PFSK-1 (cell line): ENCODE measurements around the gene ZDHHC14.

Experiments
- FOXP2 ChIP-seq: optimal IDR thresholded peaks from 2 replicates; pipeline ENCODE3; 2011; ENCODE audit warnings: borderline replicate concordance, control low read depth, inconsistent platforms; ENCODE audit not compliant: insufficient read depth; ENCODE audit errors: extremely low read length, extremely low read depth
- POLR2AphosphoS5 ChIP-seq: IDR thresholded peaks from 2 replicates; pipeline ENCODE4 v1.6.1; 2012; ENCODE audit warnings: low read depth, mild to moderate bottlenecking, control low read depth, low read length, moderate library complexity
- SIN3A ChIP-seq: IDR thresholded peaks from 2 replicates; pipeline ENCODE4 v1.6.1; 2012; ENCODE audit warnings: mild to moderate bottlenecking, low read length, moderate library complexity, borderline replicate concordance; ENCODE audit not compliant: insufficient read depth
- TAF1 ChIP-seq: IDR thresholded peaks from 2 replicates; pipeline ENCODE4 v1.6.1; 2012; ENCODE audit warnings: low read length, control low read depth, borderline replicate concordance; ENCODE audit not compliant: insufficient read depth
- TF ChIP-seq, protein P1 (sequence below), 2 experiments: IDR thresholded peaks; 2 replicates each; pipeline versions ENCODE4 v1.6.1 to v1.8.0; 2011 to 2012; ENCODE audit warnings: low read depth in 2 of 2, low read length in 2 of 2, control low read depth in 1 of 2, inconsistent platforms in 1 of 2, mild to moderate bottlenecking in 1 of 2, moderate library complexity in 1 of 2; ENCODE audit not compliant: insufficient read depth in 1 of 2

Gene ZDHHC14

DNA sequence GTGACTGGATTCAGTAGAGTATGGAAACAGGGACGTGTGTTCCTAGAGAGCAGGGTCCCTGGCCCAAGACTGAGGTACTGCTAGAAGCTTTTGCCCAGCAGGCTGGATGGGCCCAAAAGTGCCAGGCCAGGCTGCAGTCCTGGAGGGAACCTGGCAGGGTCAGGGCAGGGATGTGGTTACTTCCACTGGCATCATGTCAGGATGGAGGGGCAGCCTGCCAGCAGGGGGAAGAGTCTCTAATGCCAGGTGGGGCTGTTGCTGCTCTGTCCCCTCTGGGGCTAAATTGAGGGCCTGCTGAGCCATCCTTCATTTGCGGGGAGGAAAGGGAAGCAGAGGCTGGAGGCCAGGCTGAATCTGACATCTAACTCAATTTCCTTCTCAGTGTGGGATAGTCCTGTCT, 17.2 kb downstream of the ZDHHC14 start:
- no peak for TF ChIP-seq SIN3A
- TF ChIP-seq, protein P1, sequence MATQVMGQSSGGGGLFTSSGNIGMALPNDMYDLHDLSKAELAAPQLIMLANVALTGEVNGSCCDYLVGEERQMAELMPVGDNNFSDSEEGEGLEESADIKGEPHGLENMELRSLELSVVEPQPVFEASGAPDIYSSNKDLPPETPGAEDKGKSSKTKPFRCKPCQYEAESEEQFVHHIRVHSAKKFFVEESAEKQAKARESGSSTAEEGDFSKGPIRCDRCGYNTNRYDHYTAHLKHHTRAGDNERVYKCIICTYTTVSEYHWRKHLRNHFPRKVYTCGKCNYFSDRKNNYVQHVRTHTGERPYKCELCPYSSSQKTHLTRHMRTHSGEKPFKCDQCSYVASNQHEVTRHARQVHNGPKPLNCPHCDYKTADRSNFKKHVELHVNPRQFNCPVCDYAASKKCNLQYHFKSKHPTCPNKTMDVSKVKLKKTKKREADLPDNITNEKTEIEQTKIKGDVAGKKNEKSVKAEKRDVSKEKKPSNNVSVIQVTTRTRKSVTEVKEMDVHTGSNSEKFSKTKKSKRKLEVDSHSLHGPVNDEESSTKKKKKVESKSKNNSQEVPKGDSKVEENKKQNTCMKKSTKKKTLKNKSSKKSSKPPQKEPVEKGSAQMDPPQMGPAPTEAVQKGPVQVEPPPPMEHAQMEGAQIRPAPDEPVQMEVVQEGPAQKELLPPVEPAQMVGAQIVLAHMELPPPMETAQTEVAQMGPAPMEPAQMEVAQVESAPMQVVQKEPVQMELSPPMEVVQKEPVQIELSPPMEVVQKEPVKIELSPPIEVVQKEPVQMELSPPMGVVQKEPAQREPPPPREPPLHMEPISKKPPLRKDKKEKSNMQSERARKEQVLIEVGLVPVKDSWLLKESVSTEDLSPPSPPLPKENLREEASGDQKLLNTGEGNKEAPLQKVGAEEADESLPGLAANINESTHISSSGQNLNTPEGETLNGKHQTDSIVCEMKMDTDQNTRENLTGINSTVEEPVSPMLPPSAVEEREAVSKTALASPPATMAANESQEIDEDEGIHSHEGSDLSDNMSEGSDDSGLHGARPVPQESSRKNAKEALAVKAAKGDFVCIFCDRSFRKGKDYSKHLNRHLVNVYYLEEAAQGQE (IDR thresholded peaks at IDR 0.05; ENCODE audit: insufficient read depth in 1 of 2, low read depth in 2 of 2, low read length in 2 of 2): no peak
- no peak for TF ChIP-seq TAF1
- TF ChIP-seq FOXP2: no peak
- no peak for TF ChIP-seq POLR2AphosphoS5

DNA sequence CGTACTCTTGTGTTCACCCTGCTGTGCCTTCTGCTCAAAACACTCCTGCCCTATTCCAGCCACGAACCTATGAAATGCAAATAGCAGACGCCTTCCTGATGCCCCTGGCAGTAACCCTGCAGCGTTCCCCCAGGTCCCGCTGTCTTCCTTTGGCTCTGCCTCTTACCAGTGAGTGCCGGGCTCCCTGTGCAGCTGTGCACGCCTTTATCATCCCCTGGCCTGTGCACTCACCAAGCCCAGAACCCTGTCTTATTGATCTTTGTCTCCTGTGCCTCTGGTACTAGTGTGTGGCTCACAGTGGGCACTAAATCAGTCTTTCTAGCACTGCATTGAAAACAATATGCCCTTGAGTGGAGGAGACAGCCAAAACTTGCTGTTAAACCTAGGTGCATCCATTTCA, 19.7 kb downstream of the ZDHHC14 start:
- no peak for TF ChIP-seq SIN3A
- no peak for TF ChIP-seq POLR2AphosphoS5
- TF ChIP-seq, protein P1 (IDR thresholded peaks at IDR 0.05; ENCODE audit: insufficient read depth in 1 of 2, low read depth in 2 of 2, low read length in 2 of 2): no peak
- no peak for TF ChIP-seq TAF1
- no peak for TF ChIP-seq FOXP2

DNA sequence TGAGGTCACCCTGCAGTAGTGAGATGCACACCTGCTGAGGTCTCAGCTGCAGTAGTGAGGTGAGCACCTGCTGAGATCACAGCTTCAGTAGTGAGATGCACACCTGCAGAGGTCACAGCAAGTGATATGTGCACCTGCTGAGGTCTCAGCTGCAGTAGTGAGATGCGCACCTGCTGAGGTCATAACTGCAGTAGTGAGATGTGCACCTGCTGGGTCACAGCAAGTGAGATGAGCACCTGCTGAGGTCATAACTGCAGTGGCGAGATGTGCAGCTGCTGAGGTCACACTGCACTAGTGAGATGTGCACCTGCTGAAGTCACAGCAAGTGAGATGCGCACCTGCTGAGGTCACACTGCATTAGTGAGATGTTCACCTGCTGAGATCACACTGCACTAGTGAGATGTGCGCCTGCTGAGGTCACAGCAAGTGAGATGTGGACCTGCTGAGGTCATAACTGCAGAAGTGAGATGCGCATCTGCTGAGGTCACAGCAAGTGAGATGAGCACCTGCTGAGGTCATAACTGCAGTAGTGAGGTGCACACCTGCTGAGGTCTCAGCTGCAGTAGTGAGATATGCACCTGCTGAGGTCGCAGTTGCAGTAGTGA, 20.8 kb downstream of the ZDHHC14 start:
- no peak for TF ChIP-seq FOXP2
- no peak for TF ChIP-seq TAF1
- no peak for TF ChIP-seq SIN3A
- TF ChIP-seq, protein P1 (IDR thresholded peaks at IDR 0.05; ENCODE audit: insufficient read depth in 1 of 2, low read depth in 2 of 2, low read length in 2 of 2): no peak

DNA sequence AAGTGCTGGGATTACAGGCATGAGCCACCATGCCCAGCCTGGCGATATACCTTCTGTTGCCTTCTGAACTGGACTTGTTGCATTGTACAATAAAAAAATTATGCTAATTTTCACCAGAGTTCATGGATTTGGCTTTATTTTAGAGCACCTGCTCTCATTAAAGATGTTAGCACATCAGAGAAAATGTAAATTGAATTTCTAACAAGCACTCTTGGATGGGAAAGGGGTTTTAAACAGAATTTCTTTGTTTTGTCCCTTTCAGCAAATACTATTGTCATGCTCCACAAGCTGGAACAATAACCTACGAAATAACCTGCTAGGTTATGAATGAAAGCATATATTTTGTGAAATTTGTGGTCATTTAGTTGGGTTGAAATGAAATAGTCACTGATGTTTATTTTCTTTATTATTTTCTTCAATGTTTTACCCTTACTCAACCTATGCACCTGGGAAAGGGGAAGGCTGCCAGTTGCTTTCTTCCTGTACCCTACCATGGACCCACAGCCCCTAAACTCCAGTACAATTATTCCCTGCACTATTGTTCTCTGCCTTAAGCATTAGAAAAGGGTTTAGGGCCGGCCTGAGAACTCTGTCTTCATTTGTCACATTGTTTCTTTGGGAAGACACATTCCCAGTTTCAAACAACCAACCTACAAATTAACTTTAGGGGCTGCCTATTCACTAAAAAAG, 22.2 kb downstream of the ZDHHC14 start:
- TF ChIP-seq, protein P1 (IDR thresholded peaks at IDR 0.05; ENCODE audit: insufficient read depth in 1 of 2, low read depth in 2 of 2, low read length in 2 of 2): no peak
- TF ChIP-seq POLR2AphosphoS5: no peak
- no peak for TF ChIP-seq FOXP2
- TF ChIP-seq SIN3A: no peak
- TF ChIP-seq TAF1: no peak

DNA sequence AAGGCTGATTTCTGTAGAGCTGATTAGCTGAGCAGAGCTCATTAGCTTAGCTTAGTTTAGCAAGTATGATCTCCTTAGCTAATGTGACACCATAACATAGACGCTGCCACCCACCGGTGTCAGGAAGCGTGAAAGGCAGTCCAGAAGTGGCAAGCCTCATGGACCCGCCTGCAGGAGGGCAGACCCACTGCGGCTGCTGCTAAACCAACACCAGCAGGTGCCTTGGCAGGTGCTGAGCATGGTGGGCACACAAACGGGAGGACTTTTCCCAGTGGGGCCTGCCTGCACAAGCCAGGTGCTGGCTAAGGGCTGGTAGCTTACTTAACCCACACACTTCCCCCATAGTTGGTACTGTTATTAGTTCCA, 22.7 kb downstream of the ZDHHC14 start:
- TF ChIP-seq POLR2AphosphoS5 (no peak), SIN3A (no peak), TAF1 (no peak), FOXP2 (no peak)
- TF ChIP-seq, protein P1 (IDR thresholded peaks at IDR 0.05; ENCODE audit: insufficient read depth in 1 of 2, low read depth in 2 of 2, low read length in 2 of 2): no peak
